ENCODE results near the gene LRP1B.

Gene LRP1B

DNA sequence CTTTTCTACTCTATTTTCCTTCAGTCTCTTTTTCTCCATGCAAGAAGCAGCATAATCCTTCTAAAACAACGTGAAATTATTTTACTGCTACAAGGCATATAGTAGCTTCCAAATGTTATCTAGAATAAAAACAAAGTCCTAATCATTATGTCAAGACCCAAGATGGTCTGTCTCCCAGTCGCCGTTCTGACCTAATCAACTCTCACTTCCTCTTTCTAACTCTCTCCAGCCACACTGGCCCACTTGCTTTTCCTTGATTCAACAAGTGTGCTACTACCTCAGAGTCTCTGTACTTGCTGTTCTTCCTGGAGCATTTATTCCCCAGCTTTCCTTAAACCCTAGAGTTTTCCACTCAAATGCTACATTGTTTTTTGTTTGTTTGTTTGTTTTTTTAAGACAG, 1491.2 kb downstream of the LRP1B start:
- Histone ChIP-seq H4K20me1 (no peaks in the 10 kb centered on the region), H3K4me1 (no peaks in the 10 kb centered on the region), H3K27me3 (no peaks in the 10 kb centered on the region), H3K27ac (no peak overlapping the region), H3K9me3 (replicated peaks in 1 of 11) (peaks cover 0 to 5% (median 0%) of the 10 kb centered on the region in 11 experiments; a peak in 1 of 22 replicates), H3K9ac (no peak overlapping the region), H3K36me3 (no peaks in the 10 kb centered on the region), H3K4me3 (no peak overlapping the region), H3K4me2 (no peak overlapping the region)
- TF ChIP-seq Cebpa-rat (IDR thresholded peaks at IDR 0.05) = no peak

DNA sequence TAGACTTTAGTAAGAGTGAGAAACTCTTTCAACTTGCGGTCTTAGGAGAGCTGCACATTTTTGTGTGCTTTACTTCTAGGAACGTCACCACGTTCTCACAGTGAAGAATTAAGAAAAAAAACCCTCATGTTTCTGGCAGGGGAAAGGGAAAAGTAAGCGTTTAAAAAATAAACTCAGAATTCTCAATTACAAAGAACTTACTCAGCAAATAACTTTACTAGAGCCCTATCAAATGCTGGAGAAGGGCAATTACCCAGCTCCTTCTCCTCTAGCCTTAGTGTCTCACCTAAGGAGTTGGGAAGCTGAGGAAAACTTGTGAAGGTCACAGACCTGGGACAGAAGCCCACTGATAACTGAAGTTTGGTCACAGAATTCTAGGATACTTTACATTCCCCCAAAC, 1500.3 kb downstream of the LRP1B start:
- no peaks in the 10 kb centered on the region for H4K20me1 ChIP-seq
- no peak overlapping the region for H3K9ac ChIP-seq
- no peaks in the 10 kb centered on the region for H3K4me1 ChIP-seq
- H3K9me3 ChIP-seq (replicated peaks in 1 of 11) = no peaks in the 10 kb centered on the region
- H3K4me2 ChIP-seq = no peak overlapping the region
- no peak overlapping the region for H3K27ac ChIP-seq
- no peaks in the 10 kb centered on the region for H3K27me3 ChIP-seq
- H3K36me3 ChIP-seq = no peaks in the 10 kb centered on the region
- H3K4me3 ChIP-seq = no peak overlapping the region
- no peak for TF ChIP-seq Cebpa-rat (IDR thresholded peaks at IDR 0.05)

DNA sequence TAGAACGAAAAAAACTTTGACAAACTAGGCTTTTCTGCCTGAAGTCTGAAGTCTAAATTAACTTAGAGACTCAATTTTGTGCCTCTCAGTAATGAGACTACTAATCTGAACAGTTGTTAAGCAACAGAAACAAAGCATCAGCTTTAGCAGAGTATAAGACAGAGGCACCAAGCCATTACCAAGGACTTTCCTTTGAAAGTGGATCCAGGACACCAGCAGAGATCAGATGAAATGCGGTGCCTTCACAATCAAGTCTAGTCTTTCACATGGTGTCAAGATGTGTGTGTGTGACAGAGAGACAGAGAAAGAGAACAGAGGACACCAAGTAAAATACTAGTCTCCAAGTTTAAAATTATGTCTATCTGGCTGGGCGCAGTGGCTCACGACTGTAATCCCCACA, 1502.9 kb downstream of the LRP1B start:
- Histone ChIP-seq H3K4me3 (no peak overlapping the region), H4K20me1 (no peaks in the 10 kb centered on the region), H3K9me3 (replicated peaks in 1 of 11) (no peaks in the 10 kb centered on the region), H3K36me3 (no peaks in the 10 kb centered on the region), H3K27ac (no peak overlapping the region), H3K9ac (no peak overlapping the region), H3K27me3 (no peaks in the 10 kb centered on the region), H3K4me2 (no peak overlapping the region), H3K4me1 (no peaks in the 10 kb centered on the region)
- no peak for TF ChIP-seq Cebpa-rat (IDR thresholded peaks at IDR 0.05)

DNA sequence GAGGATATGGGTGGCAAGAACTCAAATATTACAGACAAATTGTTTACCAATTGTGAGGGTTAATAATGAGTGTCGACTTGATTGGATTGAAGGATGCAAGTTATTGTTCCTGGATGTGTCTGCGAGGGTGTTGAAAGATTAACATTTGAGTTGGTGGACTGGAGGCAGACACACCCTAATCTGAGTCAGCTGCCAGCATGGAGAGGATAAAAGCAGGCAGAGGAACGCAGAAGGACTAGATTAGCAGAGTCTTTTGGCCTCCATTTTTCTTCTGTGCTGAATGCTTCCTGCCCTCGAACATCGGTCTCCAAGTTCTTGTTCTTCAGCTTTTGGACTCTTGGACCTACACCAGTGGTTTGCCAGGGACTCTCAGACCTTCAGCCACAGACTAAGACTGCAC, 1503.7 kb downstream of the LRP1B start:
- H3K4me3 ChIP-seq = no peak overlapping the region
- no peak overlapping the region for H3K9ac ChIP-seq
- no peaks in the 10 kb centered on the region for H4K20me1 ChIP-seq
- TF ChIP-seq Cebpa-rat (IDR thresholded peaks at IDR 0.05) = no peak
- no peak overlapping the region for H3K27ac ChIP-seq
- no peak overlapping the region for H3K4me2 ChIP-seq
- no peaks in the 10 kb centered on the region for H3K27me3 ChIP-seq
- H3K9me3 ChIP-seq (replicated peaks in 1 of 11) = no peaks in the 10 kb centered on the region
- H3K36me3 ChIP-seq = no peaks in the 10 kb centered on the region
- no peaks in the 10 kb centered on the region for H3K4me1 ChIP-seq

DNA sequence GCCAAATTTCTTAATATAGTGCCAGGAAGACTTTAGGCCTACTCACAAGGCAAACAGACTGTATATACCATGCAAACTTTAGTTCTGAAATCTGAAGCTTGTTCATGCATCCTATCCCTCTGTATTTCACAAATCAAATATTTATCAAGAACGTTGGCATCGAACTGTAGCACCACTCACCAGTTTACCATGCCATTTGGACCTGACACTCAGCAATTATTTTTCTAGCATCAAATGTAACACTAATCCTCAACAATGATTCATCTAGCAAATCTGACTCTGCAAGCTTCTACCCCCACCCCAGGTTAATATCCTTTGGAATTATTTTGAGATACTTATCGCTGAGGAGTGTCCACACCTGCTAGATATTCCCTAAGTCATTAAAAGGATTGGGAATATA, 1506.6 kb downstream of the LRP1B start:
- Histone ChIP-seq H3K36me3 (no peaks in the 10 kb centered on the region), H3K4me1 (no peaks in the 10 kb centered on the region), H3K27me3 (no peaks in the 10 kb centered on the region), H3K4me3 (no peak overlapping the region), H3K9me3 (replicated peaks in 1 of 11) (no peaks in the 10 kb centered on the region), H3K9ac (no peak overlapping the region), H3K4me2 (no peak overlapping the region), H3K27ac (no peak overlapping the region), H4K20me1 (no peaks in the 10 kb centered on the region)
- TF ChIP-seq Cebpa-rat (IDR thresholded peaks at IDR 0.05) = no peak

DNA sequence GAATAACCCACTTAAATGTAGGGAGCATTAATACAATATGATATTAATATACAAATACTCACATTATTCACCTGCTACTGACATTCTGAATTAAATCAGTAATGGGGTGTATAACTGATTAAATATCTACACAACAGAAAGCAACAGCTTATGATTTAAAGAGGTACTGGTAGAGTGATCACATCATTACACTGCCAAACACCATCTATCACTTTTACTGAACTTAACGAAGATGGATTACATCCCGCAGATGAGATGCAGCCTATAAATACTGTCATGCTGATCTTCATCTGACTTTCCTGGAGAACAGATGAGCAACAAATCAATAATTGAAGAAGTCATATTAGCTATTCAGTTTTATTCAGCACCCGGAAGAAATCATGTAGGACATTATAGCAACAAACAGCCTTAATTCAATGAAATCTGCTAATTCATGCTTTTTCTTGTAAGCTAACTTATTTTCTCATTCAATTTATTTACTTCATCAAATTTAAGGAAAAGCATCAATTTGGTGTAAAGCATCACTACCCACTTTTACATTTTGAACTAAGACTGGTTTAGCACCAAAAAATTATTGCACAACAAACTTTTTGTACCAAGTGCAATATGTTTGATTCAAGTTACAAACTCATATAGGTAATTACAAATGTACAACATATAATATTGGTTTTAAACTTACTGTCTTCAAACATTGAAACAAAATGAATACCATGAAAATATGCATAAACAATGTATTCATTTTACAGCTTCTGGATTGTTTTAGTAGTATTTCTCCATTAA, 1509.0 kb downstream of the LRP1B start:
- H3K9ac ChIP-seq = no peak overlapping the region
- H3K9me3 ChIP-seq (replicated peaks in 1 of 11) = no peaks in the 10 kb centered on the region
- H3K4me3 ChIP-seq = no peak overlapping the region
- no peaks in the 10 kb centered on the region for H3K4me1 ChIP-seq
- TF ChIP-seq Cebpa-rat (IDR thresholded peaks at IDR 0.05) = no peak
- H3K27ac ChIP-seq = no peak overlapping the region
- no peaks in the 10 kb centered on the region for H4K20me1 ChIP-seq
- no peak overlapping the region for H3K4me2 ChIP-seq
- no peaks in the 10 kb centered on the region for H3K36me3 ChIP-seq
- no peaks in the 10 kb centered on the region for H3K27me3 ChIP-seq

DNA sequence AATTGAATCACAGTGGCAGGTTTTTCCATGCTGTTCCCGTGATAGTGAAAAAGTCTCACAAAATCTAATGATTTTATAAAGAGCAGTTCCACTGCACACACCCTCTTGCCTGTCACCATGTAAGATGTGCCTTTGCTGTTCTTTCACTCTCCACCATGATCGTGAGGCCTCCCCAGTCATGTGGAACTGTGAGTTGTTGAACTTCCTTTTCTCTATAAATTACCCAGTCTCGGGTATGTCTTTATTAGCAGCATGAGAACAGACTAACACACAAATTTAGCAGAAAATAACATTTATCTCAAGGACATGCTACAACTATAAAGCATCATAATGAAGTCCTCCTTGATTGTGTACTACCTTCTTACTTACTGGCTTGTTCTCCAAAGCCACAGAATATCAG, 1526.0 kb downstream of the LRP1B start:
- Histone ChIP-seq H3K9ac (no peak overlapping the region), H3K27ac (no peak overlapping the region), H3K36me3 (no peaks in the 10 kb centered on the region), H3K4me3 (no peak overlapping the region), H3K27me3 (no peaks in the 10 kb centered on the region), H3K4me2 (peak overlapping the region in 4 of 11 experiments; percentile 9 to 18 (median 14); a peak in 3 of 22 replicates), H3K9me3 (replicated peaks in 1 of 11) (peaks cover 0 to 4% (median 0%) of the 10 kb centered on the region in 11 experiments; a peak in 2 of 22 replicates), H4K20me1 (no peaks in the 10 kb centered on the region), H3K4me1 (peaks cover 0 to 14% (median 5%) of the 10 kb centered on the region in 10 experiments; a peak in 8 of 20 replicates)
- no peak for TF ChIP-seq Cebpa-rat (IDR thresholded peaks at IDR 0.05)

DNA sequence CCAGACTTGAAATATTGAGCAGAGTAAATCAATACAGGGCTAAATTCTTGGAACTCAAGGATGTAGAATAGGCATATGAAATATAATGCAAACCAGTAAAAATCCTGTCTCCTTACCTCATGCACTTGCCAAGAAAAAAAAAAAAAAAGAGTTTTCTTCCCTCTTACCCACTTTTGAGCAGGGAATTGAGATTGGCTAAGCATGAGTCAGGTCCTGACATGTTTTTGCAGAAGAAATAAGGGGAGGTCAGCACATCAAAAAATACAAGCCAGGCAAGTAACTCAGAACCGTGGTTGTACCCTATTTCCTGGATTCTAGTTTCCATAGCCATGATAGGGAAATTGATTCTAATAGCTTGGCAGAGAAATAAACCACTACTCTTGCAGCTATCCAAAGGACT, 1526.7 kb downstream of the LRP1B start:
- Histone ChIP-seq H3K27ac (no peak overlapping the region), H3K4me1 (peaks cover 0 to 14% (median 5%) of the 10 kb centered on the region in 10 experiments; a peak in 8 of 20 replicates), H3K4me2 (peak overlapping the region in 3 of 11 experiments; percentile 9 to 17 (median 10); a peak in 2 of 22 replicates), H3K4me3 (no peak overlapping the region), H3K9me3 (replicated peaks in 1 of 11) (peaks cover 0 to 4% (median 0%) of the 10 kb centered on the region in 11 experiments; a peak in 2 of 22 replicates), H3K9ac (no peak overlapping the region), H3K27me3 (no peaks in the 10 kb centered on the region), H4K20me1 (no peaks in the 10 kb centered on the region), H3K36me3 (no peaks in the 10 kb centered on the region)
- no peak for TF ChIP-seq Cebpa-rat (IDR thresholded peaks at IDR 0.05)

DNA sequence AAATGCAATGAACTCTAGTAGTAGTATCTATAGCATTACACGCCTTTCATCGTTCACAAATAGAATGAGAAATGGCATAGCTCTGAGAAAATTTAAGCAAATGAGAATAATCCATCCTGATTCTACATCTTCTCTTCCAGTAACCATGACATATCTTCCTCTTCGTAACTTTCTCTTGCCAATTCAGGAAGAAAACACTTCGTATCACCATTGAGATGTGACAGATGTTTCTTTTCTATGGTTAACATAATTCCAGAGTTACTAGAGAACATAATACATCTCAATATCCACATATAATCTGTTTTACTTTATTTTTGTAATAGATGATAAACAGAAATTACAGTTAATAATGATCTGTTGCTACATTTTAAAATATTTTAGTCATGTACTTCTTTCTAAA, 1527.4 kb downstream of the LRP1B start:
- Histone ChIP-seq H3K4me3 (no peak overlapping the region), H3K9ac (no peak overlapping the region), H3K9me3 (replicated peaks in 1 of 11) (peaks cover 0 to 4% (median 0%) of the 10 kb centered on the region in 11 experiments; a peak in 2 of 22 replicates), H4K20me1 (no peaks in the 10 kb centered on the region), H3K27ac (no peak overlapping the region), H3K4me2 (no peak overlapping the region), H3K27me3 (no peaks in the 10 kb centered on the region), H3K36me3 (no peaks in the 10 kb centered on the region), H3K4me1 (peaks cover 0 to 14% (median 5%) of the 10 kb centered on the region in 10 experiments; a peak in 8 of 20 replicates)
- no peak for TF ChIP-seq Cebpa-rat (IDR thresholded peaks at IDR 0.05)

DNA sequence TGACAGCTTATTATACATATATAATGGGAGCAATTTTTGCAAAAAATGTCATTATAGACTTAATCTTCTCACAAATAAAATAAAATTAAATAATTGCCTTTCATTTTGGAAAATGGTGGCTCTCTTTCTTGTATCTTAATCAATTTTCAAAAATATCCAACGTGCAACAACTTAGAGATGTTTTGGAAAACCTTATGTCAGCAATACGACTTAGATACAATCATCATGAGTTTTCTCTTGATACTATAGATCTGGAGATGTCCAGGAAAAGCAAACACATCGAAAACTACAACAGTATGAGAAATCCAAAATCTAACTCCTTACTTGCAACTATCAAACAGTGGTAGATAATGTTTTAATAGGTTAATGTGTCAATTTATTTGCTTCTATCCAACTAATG, 1529.0 kb downstream of the LRP1B start:
- no peaks in the 10 kb centered on the region for H4K20me1 ChIP-seq
- peaks cover 0 to 14% (median 5%) of the 10 kb centered on the region in 10 experiments; a peak in 8 of 20 replicates for H3K4me1 ChIP-seq
- H3K4me2 ChIP-seq = no peak overlapping the region
- H3K36me3 ChIP-seq = no peaks in the 10 kb centered on the region
- H3K27me3 ChIP-seq = no peaks in the 10 kb centered on the region
- H3K4me3 ChIP-seq = no peak overlapping the region
- H3K9ac ChIP-seq = no peak overlapping the region
- peaks cover 0 to 4% (median 0%) of the 10 kb centered on the region in 11 experiments; a peak in 2 of 22 replicates for H3K9me3 ChIP-seq (replicated peaks in 1 of 11)
- no peak for TF ChIP-seq Cebpa-rat (IDR thresholded peaks at IDR 0.05)
- no peak overlapping the region for H3K27ac ChIP-seq

Data from BLaER1 treated with 17β-estradiol and CSF1 and Interleukin-3, amounts not matched to agents 10 nM and 100 nM (cell line).